HG03135 (cell line): ENCODE data around the gene SLCO4A1.

Source experiments
- ATAC-seq: cut with Tn5 transposase; IDR thresholded peaks from one replicate; pipeline ENCODE4 v1.9.1; 2021; ENCODE audit warnings: mild to moderate bottlenecking, moderate library complexity; ENCODE audit not compliant: unreplicated experiment

The SLCO4A1 gene

DNA sequence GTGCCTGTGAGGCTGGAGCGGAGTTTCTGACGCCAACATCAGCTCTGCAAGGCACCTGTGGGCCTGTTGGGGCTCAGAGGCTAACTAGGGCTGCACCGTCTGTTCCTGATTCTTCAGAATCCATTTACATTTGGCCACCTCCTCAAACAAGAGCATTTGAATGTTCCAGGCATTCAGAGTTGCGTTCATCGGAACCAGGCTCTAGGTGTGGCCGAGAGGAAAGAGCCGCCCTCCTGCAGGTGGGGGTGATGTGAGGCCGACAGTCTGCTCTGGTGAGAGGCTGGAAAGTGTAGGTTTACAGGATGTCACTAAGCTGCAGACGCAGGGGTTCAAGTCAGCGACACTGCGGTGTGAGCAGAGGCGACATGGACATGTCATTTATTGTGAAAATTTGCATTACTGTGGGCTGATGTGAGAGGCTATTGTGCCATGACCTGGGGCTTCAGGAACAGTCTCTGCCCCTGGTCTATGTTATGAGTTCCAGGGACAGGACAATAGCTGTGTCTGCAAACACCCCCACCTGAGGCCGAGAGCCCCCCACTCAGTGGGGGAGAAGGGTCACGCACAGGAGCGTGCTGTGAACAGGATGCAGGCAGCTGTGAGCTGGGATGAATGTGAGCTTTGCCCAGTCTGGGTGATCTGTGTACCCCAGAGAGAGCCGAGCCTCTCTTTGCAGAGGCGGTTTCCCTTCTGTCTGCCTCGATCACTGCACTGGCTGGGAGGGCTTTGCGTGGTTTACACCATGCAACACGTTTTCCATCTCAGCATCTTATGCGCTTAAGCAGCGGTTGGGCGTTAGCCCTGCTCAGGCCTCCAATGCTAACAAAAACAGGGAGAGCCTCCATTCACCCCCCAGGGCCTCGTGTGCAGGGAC lies 21.1 kb downstream of the SLCO4A1 start:
- no peak for ATAC-seq

- ATAC-seq, result no peak
These were observed 22.0 kb downstream of the SLCO4A1 start for GRCh38 chr20:62664019-62664971.

- ATAC-seq, result no peak
These were observed 23.0 kb downstream of the SLCO4A1 start for GRCh38 chr20:62665153-62665754.

GRCh38 chr20:62665826-62666735 lies 23.8 kb downstream of the SLCO4A1 start:
- ATAC-seq, result no peak

- ATAC-seq, result no peak
These were observed 24.6 kb downstream of the SLCO4A1 start for GRCh38 chr20:62666736-62667529.

- no peak for ATAC-seq
These were observed 25.5 kb downstream of the SLCO4A1 start for GRCh38 chr20:62667530-62668440.

DNA sequence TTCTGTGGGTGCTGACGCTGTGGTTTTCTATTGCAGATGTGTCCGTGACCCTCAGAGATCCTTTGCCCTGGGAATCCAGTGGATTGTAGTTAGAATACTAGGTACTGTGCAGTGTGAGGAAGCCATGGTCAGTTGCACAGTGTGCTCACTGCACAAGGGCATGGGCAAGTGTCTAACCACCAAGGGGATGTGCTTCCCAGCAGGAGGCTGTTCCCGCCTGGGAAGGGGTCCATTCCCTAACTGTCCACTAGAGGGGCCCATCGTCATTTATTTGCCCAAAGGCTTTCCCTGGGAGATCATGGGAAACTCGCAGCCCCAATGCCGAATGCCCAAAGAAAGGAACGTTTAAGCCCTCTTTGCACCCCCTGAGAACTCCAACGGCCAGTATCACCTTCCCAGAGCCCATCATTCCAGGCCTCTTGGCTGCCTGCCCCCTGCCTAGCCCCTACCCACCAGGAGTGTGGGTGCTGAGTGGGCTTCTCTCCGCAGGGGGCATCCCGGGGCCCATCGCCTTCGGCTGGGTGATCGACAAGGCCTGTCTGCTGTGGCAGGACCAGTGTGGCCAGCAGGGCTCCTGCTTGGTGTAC lies 26.2 kb downstream of the SLCO4A1 start:
- ATAC-seq, result no peak

DNA sequence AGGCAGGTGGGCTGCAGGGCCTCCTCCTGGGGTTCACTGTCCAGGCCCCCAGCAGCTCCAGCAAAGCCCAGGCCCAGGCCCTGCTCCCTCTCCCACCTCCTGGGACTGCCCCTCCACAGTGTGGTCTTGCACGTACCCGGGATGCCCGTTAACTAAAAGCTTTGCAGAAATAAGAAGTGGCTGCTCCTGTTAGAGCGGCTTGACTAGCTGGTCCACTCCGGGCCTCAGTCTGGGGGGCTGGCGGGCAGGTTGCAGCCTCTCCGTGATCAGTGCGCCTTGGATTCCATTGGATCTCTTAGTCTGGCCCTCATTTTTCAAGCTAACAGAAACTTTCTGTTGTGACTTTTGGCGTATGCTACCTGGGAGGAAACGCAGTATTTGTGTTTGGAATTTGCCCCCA lies 26.9 kb downstream of the SLCO4A1 start:
- ATAC-seq, result no peak

GRCh38 chr20:62670156-62670555 lies 27.9 kb downstream of the SLCO4A1 start:
- ATAC-seq, result no peak

DNA sequence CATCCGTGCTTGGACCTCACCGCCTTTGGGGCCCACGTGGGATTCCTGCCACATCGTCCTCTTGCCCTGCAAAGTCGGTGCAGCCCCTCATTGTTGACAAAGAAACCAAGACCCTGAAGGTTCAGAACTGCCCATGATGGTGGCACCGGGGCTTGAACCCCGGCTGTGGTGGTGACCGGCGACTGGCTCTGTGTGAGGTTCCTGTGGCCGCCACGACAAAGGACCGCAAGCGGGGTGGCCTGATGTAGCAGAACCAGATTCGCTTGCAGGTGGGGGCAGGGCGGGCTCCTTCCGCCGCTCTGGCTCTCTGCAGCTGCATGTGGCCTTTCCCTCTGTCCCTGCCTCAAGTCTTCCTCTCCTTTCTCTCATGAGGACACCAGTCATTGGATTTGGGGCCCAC lies 28.7 kb downstream of the SLCO4A1 start:
- ATAC-seq, result no peak

- ATAC-seq, result no peak
These were observed 29.5 kb downstream of the SLCO4A1 start for GRCh38 chr20:62671765-62672164.

DNA sequence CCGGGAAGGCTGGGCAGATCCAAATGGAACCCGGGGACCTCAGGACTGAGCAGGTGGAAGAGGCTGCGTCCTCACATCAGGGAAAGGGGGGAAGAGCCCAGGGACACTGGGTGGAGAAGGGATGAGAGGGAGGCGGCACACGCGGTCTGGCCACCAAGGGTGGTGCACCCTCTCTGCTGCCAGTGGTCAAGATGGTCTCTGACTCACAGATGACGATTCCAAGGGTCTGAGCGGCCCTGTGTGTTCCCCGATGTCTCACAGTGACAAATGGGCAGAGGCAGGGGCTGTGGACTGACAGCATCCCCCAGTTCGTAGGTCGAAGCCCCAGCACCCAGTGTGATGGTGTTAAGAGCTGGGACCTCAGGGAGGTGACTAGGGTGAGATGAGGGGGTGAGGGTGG lies 32.1 kb downstream of the SLCO4A1 start:
- ATAC-seq, result no peak

DNA sequence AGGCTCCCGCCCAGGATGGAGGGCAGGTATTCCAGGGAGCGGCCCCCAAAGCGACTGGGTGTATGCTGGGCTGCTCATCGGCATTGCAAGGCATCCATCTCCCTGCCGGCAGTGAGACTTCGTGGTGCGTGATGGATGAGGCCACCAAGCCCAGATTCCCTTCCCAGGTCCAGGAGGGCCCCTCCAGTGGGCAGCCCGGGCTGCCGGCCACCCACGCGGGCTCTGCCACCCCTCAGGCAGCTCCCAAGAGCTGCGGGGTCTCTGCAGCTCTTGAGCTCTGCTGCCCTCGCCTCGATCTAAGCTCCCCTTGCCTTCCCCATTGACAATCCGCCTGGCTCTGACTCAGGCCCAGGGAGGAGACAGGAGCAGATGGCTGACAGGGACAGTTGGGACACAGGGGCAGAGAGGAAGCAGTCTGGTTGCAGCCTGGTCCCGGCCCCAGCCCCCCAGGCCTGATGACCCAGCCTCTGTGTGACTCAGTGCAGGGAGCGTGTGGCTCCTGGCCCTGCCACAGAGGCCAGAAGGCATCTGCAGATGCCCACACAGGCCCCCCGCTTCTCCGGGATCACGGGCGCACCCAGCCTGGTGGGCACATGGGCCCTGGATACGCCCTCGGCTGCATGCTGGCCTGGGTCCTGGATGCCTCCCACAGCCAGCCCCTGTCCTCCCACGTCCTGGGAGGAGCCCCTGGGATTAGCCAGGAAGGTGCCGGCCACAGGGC lies 33.0 kb downstream of the SLCO4A1 start:
- ATAC-seq, result no peak

GRCh38 chr20:62675877-62676260 lies 33.6 kb downstream of the SLCO4A1 start:
- ATAC-seq, result no peak

DNA sequence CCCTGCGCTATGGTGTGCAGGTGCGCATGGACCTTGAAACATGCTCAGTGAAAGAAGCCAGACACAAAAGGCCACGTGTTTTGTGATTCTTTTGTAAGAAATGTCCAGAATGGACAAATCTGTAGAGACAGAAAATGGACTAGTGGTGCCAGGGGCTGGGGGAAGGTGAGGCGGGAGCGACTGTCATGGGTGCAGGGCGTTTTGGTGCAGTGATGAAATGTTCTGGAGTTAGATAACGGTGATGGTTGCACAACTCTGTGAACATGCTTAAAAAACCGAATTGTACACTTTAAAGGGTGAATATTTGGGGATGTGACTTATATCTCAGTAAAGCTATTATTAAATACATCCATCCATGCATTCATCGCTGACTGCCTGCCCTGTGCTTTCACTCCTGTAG lies 34.7 kb downstream of the SLCO4A1 start:
- ATAC-seq, result no peak

GRCh38 chr20:62677678-62678077 lies 35.4 kb downstream of the SLCO4A1 start:
- no peak for ATAC-seq

- no peak for ATAC-seq
These were observed 36.2 kb downstream of the SLCO4A1 start for GRCh38 chr20:62678553-62678952.
